ENCODE measurements around the gene HOXC9.

DNA sequence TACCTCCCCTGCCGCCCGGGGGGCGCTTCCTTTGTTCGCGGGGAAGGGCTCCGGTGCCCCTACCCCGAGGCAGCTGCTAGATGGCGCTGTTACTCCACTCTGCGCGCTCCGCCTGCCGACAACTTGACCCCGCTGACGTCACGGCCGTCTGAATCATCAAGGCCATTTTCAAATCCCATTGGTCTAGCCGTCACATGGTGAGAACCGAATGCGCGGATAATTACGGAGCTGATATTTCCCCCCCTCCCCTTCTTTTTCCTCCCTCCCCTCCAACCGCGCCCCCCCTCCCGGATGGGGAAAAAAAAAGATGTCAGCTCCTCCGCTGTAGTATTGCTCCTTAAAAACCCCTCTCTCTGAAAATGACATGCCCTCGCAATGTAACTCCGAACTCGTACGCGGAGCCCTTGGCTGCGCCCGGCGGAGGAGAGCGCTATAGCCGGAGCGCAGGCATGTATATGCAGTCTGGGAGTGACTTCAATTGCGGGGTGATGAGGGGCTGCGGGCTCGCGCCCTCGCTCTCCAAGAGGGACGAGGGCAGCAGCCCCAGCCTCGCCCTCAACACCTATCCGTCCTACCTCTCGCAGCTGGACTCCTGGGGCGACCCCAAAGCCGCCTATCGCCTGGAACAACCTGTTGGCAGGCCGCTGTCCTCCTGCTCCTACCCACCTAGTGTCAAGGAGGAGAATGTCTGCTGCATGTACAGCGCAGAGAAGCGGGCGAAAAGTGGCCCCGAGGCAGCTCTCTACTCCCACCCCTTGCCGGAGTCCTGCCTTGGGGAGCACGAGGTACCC, 14.9 kb upstream of the HOXC9 start, which contains the start of gene HOXC10:
- TF ChIP-seq, protein P1, sequence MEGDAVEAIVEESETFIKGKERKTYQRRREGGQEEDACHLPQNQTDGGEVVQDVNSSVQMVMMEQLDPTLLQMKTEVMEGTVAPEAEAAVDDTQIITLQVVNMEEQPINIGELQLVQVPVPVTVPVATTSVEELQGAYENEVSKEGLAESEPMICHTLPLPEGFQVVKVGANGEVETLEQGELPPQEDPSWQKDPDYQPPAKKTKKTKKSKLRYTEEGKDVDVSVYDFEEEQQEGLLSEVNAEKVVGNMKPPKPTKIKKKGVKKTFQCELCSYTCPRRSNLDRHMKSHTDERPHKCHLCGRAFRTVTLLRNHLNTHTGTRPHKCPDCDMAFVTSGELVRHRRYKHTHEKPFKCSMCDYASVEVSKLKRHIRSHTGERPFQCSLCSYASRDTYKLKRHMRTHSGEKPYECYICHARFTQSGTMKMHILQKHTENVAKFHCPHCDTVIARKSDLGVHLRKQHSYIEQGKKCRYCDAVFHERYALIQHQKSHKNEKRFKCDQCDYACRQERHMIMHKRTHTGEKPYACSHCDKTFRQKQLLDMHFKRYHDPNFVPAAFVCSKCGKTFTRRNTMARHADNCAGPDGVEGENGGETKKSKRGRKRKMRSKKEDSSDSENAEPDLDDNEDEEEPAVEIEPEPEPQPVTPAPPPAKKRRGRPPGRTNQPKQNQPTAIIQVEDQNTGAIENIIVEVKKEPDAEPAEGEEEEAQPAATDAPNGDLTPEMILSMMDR (IDR thresholded peaks at IDR 0.05; ENCODE audit: control extremely low read depth in 1 of 3, insufficient read depth in 1 of 3, low read depth in 1 of 3, low read length in 3 of 3) = peak; percentile 84 to 97 (median 89)
- TF ChIP-seq RXRA (IDR thresholded peaks at IDR 0.05; ENCODE audit: insufficient read depth, low read depth, low read length) (no peak), GABPA (IDR thresholded peaks at IDR 0.05; ENCODE audit: borderline replicate concordance, insufficient read depth, low read length) (no peak), SP2 (IDR thresholded peaks at IDR 0.05; ENCODE audit: low read length) (no peak), CHD2 (IDR thresholded peaks at IDR 0.05; ENCODE audit: low read length) (no peak), RAD21 (IDR thresholded peaks at IDR 0.05 in 1 of 2, conservative IDR thresholded peaks at IDR 0.05 in 1 of 2; ENCODE audit: low read depth in 2 of 2, low read length in 2 of 2) (peak; percentile 87 to 89), POLR2A (IDR thresholded peaks at IDR 0.05; ENCODE audit: control extremely low read depth in 1 of 2, low read depth in 2 of 2, low read length in 2 of 2) (no peak), TAF7 (optimal IDR thresholded peaks at IDR 0.05; ENCODE audit: borderline replicate concordance, low read depth, low read length) (no peak), MAFK (IDR thresholded peaks at IDR 0.05; ENCODE audit: low read depth, low read length) (no peak)
- TF ChIP-seq, protein P2, sequence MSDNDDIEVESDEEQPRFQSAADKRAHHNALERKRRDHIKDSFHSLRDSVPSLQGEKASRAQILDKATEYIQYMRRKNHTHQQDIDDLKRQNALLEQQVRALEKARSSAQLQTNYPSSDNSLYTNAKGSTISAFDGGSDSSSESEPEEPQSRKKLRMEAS (IDR thresholded peaks at IDR 0.05) = peak; percentile 70
